ENCODE results near the gene ATP2B3. TPM values are rescaled to one million over a fixed set of nuclear protein-coding genes. Genes with fewer than 3 reads are reported as not detected.
A peak's percentile ranks its signal among the peaks of the same experiment; 100 is the strongest.

The ATP2B3 gene
- total and polyA plus RNA-seq, 9 of the 15 experiments (the other 6 are each of a cell fraction or from before 2014, with no cell fraction given) = 0.04 TPM; not detected in 8

DNA sequence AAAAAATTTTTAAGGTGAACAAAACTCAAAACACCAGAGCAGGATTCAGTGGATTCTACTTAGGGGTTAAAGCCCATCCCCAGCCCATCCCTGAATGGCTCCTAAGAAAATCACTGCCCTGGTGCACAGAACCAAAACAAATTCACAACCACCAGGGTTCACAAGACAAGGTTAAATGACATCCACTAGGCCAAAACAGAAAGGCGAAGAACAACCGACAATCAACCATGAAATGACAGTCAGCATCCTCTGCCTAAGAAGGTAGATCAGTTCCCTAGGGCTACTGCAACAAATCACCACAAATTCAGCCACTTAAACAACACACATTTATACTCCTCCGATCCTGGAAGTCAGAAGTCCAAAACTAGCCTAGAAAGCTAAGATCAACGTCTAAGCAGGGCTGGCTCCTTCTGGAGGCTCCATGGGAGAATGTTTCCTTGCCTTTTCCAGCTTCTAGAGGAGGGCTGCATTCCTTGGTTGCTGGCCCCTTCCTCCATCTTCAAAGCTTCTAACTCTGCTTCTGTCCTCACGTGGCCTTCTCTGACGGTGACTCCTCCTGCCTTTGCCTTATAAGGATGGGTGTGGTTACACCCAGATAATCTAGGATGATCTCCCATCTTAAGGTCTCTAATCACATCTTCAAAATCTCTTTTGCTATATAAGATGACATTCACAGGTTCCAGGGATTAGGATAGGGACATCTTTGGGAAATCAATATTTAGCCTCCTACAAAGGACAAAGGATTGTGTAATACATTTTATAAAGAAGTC, 79.7 kb downstream of the ATP2B3 start (continued):
- TF ChIP-seq, protein P1, sequence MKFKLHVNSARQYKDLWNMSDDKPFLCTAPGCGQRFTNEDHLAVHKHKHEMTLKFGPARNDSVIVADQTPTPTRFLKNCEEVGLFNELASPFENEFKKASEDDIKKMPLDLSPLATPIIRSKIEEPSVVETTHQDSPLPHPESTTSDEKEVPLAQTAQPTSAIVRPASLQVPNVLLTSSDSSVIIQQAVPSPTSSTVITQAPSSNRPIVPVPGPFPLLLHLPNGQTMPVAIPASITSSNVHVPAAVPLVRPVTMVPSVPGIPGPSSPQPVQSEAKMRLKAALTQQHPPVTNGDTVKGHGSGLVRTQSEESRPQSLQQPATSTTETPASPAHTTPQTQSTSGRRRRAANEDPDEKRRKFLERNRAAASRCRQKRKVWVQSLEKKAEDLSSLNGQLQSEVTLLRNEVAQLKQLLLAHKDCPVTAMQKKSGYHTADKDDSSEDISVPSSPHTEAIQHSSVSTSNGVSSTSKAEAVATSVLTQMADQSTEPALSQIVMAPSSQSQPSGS (CRISPR knock-in tag; IDR thresholded peaks at IDR 0.05) = no peak
- no peak for TF ChIP-seq CEBPG (CRISPR knock-in tag; IDR thresholded peaks at IDR 0.05)
- 0 out of 4 replicates have a peak, but pooled peaks have one; percentile 19 to 21 for TF ChIP-seq CEBPG (tag; conservative IDR thresholded peaks at IDR 0.05 in 1 of 2, IDR thresholded peaks at IDR 0.05 in 1 of 2)

DNA sequence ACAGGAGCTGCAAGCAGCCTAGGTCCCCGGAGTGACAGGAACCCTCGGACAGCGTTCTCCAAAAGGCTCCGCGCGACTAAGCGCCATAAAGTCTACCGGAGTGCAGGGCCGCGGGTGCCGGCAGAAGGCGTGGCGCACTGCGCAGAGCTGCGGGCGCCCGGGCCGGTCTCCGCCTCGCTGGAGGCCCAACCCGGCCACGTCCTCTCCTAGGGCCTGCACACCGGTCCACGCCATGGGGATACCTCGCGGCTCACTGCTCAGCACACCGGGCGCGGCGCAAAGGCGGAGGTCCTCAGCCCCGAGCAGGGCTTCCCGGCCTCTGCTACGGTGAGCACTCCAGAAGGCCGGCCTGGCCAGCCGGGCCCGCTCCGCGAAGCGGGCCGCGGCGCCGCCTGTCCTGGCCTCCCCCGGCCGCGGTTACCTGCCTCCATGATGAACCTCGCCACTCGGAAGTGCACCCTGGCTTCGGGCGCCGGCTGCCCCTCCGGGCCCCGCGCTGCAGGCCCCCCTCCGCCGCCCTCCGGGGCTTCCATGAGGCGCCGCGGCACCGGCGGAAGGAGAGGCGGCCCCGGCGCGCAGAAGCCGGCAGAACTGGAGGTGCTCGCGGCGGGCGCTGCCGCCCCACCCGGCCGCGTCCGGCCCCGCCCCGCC, 81.2 kb downstream of the ATP2B3 start, which contains the start of gene CCNQ:
Gene CCNQ, minus strand, starts transcription at position 599 of the 651 bp plus-strand sequence. Its CDS starts 66 bp downstream, at position 533.
- Histone ChIP-seq H3K4me1 (replicated peaks in 1 of 2; ENCODE audit: control insufficient read depth in 2 of 2, insufficient read depth in 2 of 2, low read length in 2 of 2) (peaks cover 8 to 22% of the 10 kb centered on the region in 2 experiments; a peak in 4 of 5 replicates), H3K9me1 (ENCODE audit: control insufficient read depth, insufficient read depth, low read length) (no peaks in the 10 kb centered on the region), H3K27me3 (ENCODE audit: control insufficient read depth in 2 of 2, insufficient read depth in 2 of 2, low read length in 2 of 2) (0 out of 5 replicates have a peak, but pooled peaks cover 0 to 9% of the 10 kb centered on the region in 2 experiments), H3K9ac (ENCODE audit: insufficient read depth in 1 of 2, low read depth in 2 of 2, low read length in 2 of 2) (peak within 1 kb of the TSS; percentile 74 to 94), H3K27ac (ENCODE audit: extremely low read depth, low read depth, low read length) (peak within 1 kb of the TSS; percentile 62), H3K36me3 (ENCODE audit: control insufficient read depth, insufficient read depth, low read length) (peaks cover 20% of the 10 kb centered on the region; the same call in 2 of the 3 replicates), H3K4me2 (ENCODE audit: insufficient read depth, low read length) (peak within 1 kb of the TSS; percentile 90), H3K9me3 (replicated peaks; ENCODE audit: control insufficient read depth, insufficient read depth, low read depth, low read length) (no peaks in the 10 kb centered on the region), H4K20me1 (replicated peaks; ENCODE audit: control insufficient read depth, insufficient read depth, low read length) (no peaks in the 10 kb centered on the region), H3K4me3 (peak within 1 kb of the TSS; percentile 75), H3K79me2 (ENCODE audit: control insufficient read depth, insufficient read depth, low read length) (peaks cover 22% of the 10 kb centered on the region; the same call in 2 of the 3 replicates), H2AFZ (ENCODE audit: low read depth, low read length) (peak within 1 kb of the TSS; percentile 97)
- peak; percentile 25 to 46 (median 34) for DNase-seq (ENCODE audit: extremely low read depth in 1 of 4, low spot score in 3 of 4)
- WGBS (ENCODE audit: insufficient coverage, low coverage, missing lambda C conversion rate) = 2% methylated on average over 22 of the region's 79 CpGs
- no peak for FAIRE-seq
- CTCF ChIA-PET (ENCODE audit: low intra/inter-chr PET ratio) = no interaction called here
- in situ Hi-C loops (cut with MboI) (no loop called here), intact Hi-C loops (cut with micrococcal nuclease) (no loop called here)
- ATAC-seq = peak; percentile 79
- POLR2A ChIA-PET = interaction anchor here (0.6 to 1.9 kb wide), 3 partner anchors 10 to 657 kb away, joined by 3 to 12 read pairs (median 6); no protein-coding TSS in a partner anchor
- BruUV-seq (replicated peaks) = no TSS peak
- TF ChIP-seq PCBP1 (IDR thresholded peaks at IDR 0.05; ENCODE audit: low read depth, low read length, poor library complexity, severe bottlenecking) (peak; percentile 59), SLC30A9 (CRISPR knock-in tag; IDR thresholded peaks at IDR 0.05) (no peak), RBBP5 (IDR thresholded peaks at IDR 0.05; ENCODE audit: borderline replicate concordance, insufficient read depth, low read length, poor library complexity, severe bottlenecking) (peak; percentile 47), THAP12 (CRISPR knock-in tag; IDR thresholded peaks at IDR 0.05) (0 out of 2 replicates have a peak, but pooled peaks have one; percentile 11), HSF4 (CRISPR knock-in tag; IDR thresholded peaks at IDR 0.05; ENCODE audit: borderline replicate concordance) (no peak)
- TF ChIP-seq, protein P1 (CRISPR knock-in tag; IDR thresholded peaks at IDR 0.05) = no peak
- TF ChIP-seq, protein P2, sequence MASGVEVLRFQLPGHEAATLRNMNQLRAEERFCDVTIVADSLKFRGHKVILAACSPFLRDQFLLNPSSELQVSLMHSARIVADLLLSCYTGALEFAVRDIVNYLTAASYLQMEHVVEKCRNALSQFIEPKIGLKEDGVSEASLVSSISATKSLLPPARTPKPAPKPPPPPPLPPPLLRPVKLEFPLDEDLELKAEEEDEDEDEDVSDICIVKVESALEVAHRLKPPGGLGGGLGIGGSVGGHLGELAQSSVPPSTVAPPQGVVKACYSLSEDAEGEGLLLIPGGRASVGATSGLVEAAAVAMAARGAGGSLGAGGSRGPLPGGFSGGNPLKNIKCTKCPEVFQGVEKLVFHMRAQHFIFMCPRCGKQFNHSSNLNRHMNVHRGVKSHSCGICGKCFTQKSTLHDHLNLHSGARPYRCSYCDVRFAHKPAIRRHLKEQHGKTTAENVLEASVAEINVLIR (CRISPR knock-in tag; IDR thresholded peaks at IDR 0.05) = no peak

Measured in K562 (cell line).